H1 (cell line): Measurements from ENCODE around the gene C5. TPM values are rescaled to one million over a fixed set of nuclear protein-coding genes. Genes with fewer than 3 reads are reported as not detected.

Source experiments
- GABPA ChIP-seq: IDR thresholded peaks from 2 replicates; pipeline ENCODE4 v1.6.1; 2011; ENCODE audit warnings: mild to moderate bottlenecking, low read length, moderate library complexity, borderline replicate concordance; ENCODE audit not compliant: insufficient read depth
- MAX ChIP-seq: IDR thresholded peaks from 2 replicates; pipeline ENCODE4 v1.6.1; 2012; ENCODE audit warnings: inconsistent platforms
- RFX5 ChIP-seq: IDR thresholded peaks from 2 replicates; pipeline ENCODE4 v1.6.1; 2011; ENCODE audit warnings: low read depth, low read length, improper control_type of control experiment, borderline replicate concordance
- TEAD4 ChIP-seq: IDR thresholded peaks from 2 replicates; pipeline ENCODE4 v1.6.1; 2012; ENCODE audit warnings: low read depth, low read length, inconsistent platforms, mixed read lengths
- polyA plus RNA-seq, 7 experiments: library from polyadenylated mRNA; depleted of rRNA in 3 of 7; stranded (reverse) in 5 of 7; unstranded in 2 of 7; fragments of >200 nt in 5 of 7; fragments of 200-250 nt in 2 of 7; gene quantifications; 1 replicate in 5 of 7; 2 replicates in 1 of 7; 4 replicates in 1 of 7; pipeline versions ENCODE4 v1.2.1 to v1.2.3, GENCODE V29; 2011 to 2013; ENCODE audit warnings: missing spikeins in 2 of 7, mixed read lengths in 2 of 7
- total RNA-seq: library from RNA; stranded (reverse); fragmentation: NEBNext Ultra II Directional; extraction: Animal tissue kit (Norgen Biotek cat#: 25700); gene quantifications from 2 replicates; pipeline ENCODE4 v1.2.1, GENCODE V29; 2021

C5 gene
- total and polyA plus RNA-seq, 2 of the 8 experiments (the other 6 are each of a cell fraction or from before 2014, with no cell fraction given) = 0.24 to 0.35 TPM

- TF ChIP-seq MAX = no peak; the same call in 1 of the 2 replicates
- 0 out of 2 replicates have a peak, but pooled peaks have one; percentile 78 for TF ChIP-seq GABPA
- TF ChIP-seq TEAD4 = no peak
- no peak for TF ChIP-seq RFX5
Observed at GRCh38 chr9:120928483-120929228, 121.4 kb downstream of the C5 start (continued).
